H1 (cell line): ENCODE results near the gene MUC5B. TPM values are rescaled to one million over a fixed set of nuclear protein-coding genes. Genes with fewer than 3 reads are reported as not detected.

Source experiments
- polyA plus RNA-seq, 7 experiments: library from polyadenylated mRNA; depleted of rRNA in 3 of 7; stranded (reverse) in 5 of 7; unstranded in 2 of 7; fragments of >200 nt in 5 of 7; fragments of 200-250 nt in 2 of 7; gene quantifications; 1 replicate in 5 of 7; 2 replicates in 1 of 7; 4 replicates in 1 of 7; pipeline versions ENCODE4 v1.2.1 to v1.2.3, GENCODE V29; 2011 to 2013; ENCODE audit warnings: missing spikeins in 2 of 7, mixed read lengths in 2 of 7
- total RNA-seq: library from RNA; stranded (reverse); fragmentation: NEBNext Ultra II Directional; extraction: Animal tissue kit (Norgen Biotek cat#: 25700); gene quantifications from 2 replicates; pipeline ENCODE4 v1.2.1, GENCODE V29; 2021
- TF ChIP-seq, protein P1 (sequence below), 3 experiments: IDR thresholded peaks; 1 replicate in 2 of 3; 2 replicates in 1 of 3; pipeline versions ENCODE4 v1.5.1 to v1.6.1; 2011; ENCODE audit warnings: low read length in 3 of 3, mild to moderate bottlenecking in 3 of 3, inconsistent platforms in 2 of 3, low read depth in 1 of 3, moderate library complexity in 1 of 3; ENCODE audit not compliant: insufficient read depth in 1 of 3; ENCODE audit errors: control extremely low read depth in 1 of 3
- TF ChIP-seq, protein P2 (sequence below): IDR thresholded peaks from 2 replicates; pipeline ENCODE4 v1.6.1; 2012; ENCODE audit warnings: inconsistent platforms

Gene MUC5B
- total and polyA plus RNA-seq, 2 of the 8 experiments (the other 6 are each of a cell fraction or from before 2014, with no cell fraction given) = 0.02 to 0.03 TPM

GRCh38 chr11:1205987-1206331 lies 16.9 kb upstream of the MUC5B start (continued):
- TF ChIP-seq, protein P1, sequence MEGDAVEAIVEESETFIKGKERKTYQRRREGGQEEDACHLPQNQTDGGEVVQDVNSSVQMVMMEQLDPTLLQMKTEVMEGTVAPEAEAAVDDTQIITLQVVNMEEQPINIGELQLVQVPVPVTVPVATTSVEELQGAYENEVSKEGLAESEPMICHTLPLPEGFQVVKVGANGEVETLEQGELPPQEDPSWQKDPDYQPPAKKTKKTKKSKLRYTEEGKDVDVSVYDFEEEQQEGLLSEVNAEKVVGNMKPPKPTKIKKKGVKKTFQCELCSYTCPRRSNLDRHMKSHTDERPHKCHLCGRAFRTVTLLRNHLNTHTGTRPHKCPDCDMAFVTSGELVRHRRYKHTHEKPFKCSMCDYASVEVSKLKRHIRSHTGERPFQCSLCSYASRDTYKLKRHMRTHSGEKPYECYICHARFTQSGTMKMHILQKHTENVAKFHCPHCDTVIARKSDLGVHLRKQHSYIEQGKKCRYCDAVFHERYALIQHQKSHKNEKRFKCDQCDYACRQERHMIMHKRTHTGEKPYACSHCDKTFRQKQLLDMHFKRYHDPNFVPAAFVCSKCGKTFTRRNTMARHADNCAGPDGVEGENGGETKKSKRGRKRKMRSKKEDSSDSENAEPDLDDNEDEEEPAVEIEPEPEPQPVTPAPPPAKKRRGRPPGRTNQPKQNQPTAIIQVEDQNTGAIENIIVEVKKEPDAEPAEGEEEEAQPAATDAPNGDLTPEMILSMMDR (IDR thresholded peaks at IDR 0.05; ENCODE audit: control extremely low read depth in 1 of 3, insufficient read depth in 1 of 3, low read depth in 1 of 3, low read length in 3 of 3) = no peak
- TF ChIP-seq, protein P2, sequence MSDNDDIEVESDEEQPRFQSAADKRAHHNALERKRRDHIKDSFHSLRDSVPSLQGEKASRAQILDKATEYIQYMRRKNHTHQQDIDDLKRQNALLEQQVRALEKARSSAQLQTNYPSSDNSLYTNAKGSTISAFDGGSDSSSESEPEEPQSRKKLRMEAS = no peak
